Amniotic epithelial cell (primary cell): ENCODE results near the gene TAGLN3.

Experiments
- DNase-seq: peaks from one replicate; pipeline ENCODE4 v3.0.0-alpha.2; 2010; ENCODE audit warnings: low read depth

TAGLN3 gene

GRCh38 chr3:111998636-111999483, at the start of gene TAGLN3:
Gene TAGLN3 (plus strand): TSS chr3:111998922. CDS start chr3:111999423, 501 bp downstream.
- peak; percentile 17 for DNase-seq

- DNase-seq = no peak
These were observed 49.0 kb upstream of the TAGLN3 start for GRCh38 chr3:111949712-111950111.

- no peak for DNase-seq
These were observed 47.7 kb upstream of the TAGLN3 start for GRCh38 chr3:111951032-111951431.

- no peak for DNase-seq
These were observed 46.6 kb upstream of the TAGLN3 start for GRCh38 chr3:111952086-111952485.

GRCh38 chr3:111952866-111953450, 45.8 kb upstream of the TAGLN3 start:
- peak; percentile 74 for DNase-seq

- DNase-seq = no peak
These were observed 44.3 kb upstream of the TAGLN3 start for GRCh38 chr3:111954228-111954990.

- no peak for DNase-seq
These were observed 42.8 kb upstream of the TAGLN3 start for GRCh38 chr3:111955876-111956275.

- DNase-seq = no peak
These were observed 42.3 kb upstream of the TAGLN3 start for GRCh38 chr3:111956449-111956848.

GRCh38 chr3:111956995-111957734, 41.6 kb upstream of the TAGLN3 start:
- no peak for DNase-seq

GRCh38 chr3:111961461-111962164, 37.1 kb upstream of the TAGLN3 start:
- no peak for DNase-seq

GRCh38 chr3:111963424-111963823, 35.3 kb upstream of the TAGLN3 start:
- DNase-seq = peak; percentile 93

GRCh38 chr3:111965484-111965883, 33.2 kb upstream of the TAGLN3 start:
- DNase-seq = no peak

- no peak for DNase-seq
These were observed 31.7 kb upstream of the TAGLN3 start for GRCh38 chr3:111967068-111967467.

GRCh38 chr3:111967651-111968274, 31.0 kb upstream of the TAGLN3 start:
- DNase-seq = peak; percentile 77

- DNase-seq = no peak
These were observed 30.2 kb upstream of the TAGLN3 start for GRCh38 chr3:111968319-111969054.

- no peak for DNase-seq
These were observed 28.3 kb upstream of the TAGLN3 start for GRCh38 chr3:111970376-111970775.

- DNase-seq = no peak
These were observed 27.1 kb upstream of the TAGLN3 start for GRCh38 chr3:111971533-111972130.

GRCh38 chr3:111972891-111973290, 25.8 kb upstream of the TAGLN3 start:
- DNase-seq = peak; percentile 12

- no peak for DNase-seq
These were observed 23.6 kb upstream of the TAGLN3 start for GRCh38 chr3:111975131-111975530.

GRCh38 chr3:111976254-111976653, 22.5 kb upstream of the TAGLN3 start:
- DNase-seq = no peak
